MCF 10A (cell line): ENCODE measurements around the gene MRPS25. TPM values are rescaled to one million over a fixed set of nuclear protein-coding genes. Genes with fewer than 3 reads are reported as not detected.
A peak's percentile ranks its signal among the peaks of the same experiment; 100 is the strongest.

ENCODE experiments used
- BruUV-seq: library from RNA; stranded (reverse); fragments of 400-500 nt; replicated peaks from 2 replicates; lab custom pipeline; 2021; lab: Mats Ljungman, UMichigan
- CTCF ChIA-PET: fragments of 300-600 bp; sonication (Branson Sonifier 250); formaldehyde crosslinking; extraction: SDS; loops from one replicate; lab custom pipeline; 2021; ENCODE audit warnings: antibody characterized with exemption, inconsistent platforms; lab: Yijun Ruan, JAX
- POLR2A ChIA-PET: fragments of 300-600, 350-650 bp; sonication (Branson Sonifier 250); formaldehyde crosslinking; extraction: SDS; loops from one replicate; lab custom pipeline; 2020; ENCODE audit warnings: antibody characterized with exemption, inconsistent platforms; lab: Yijun Ruan, JAX
- DNase-seq: peaks from one replicate; pipeline ENCODE4 v3.0.0-alpha.2; 2018; ENCODE audit not compliant: unreplicated experiment
- H3K27ac Mint-ChIP-seq: one replicate; pipeline ENCODE4 v1.8.0; 2022; ENCODE audit warnings: mild to moderate bottlenecking, low read depth, mixed read lengths; ENCODE audit not compliant: unreplicated experiment
- H3K27me3 Mint-ChIP-seq: one replicate; pipeline ENCODE4 v1.8.0; 2022; ENCODE audit warnings: mixed read lengths; ENCODE audit not compliant: insufficient read depth, unreplicated experiment
- H3K36me3 Mint-ChIP-seq: one replicate; pipeline ENCODE4 v1.8.0; 2022; ENCODE audit warnings: mild to moderate bottlenecking, moderate library complexity, mixed read lengths; ENCODE audit not compliant: insufficient read depth, unreplicated experiment
- H3K4me1 Mint-ChIP-seq: one replicate; pipeline ENCODE4 v1.8.0; 2022; ENCODE audit warnings: mixed read lengths; ENCODE audit not compliant: insufficient read depth, unreplicated experiment
- H3K4me3 Mint-ChIP-seq: one replicate; pipeline ENCODE4 v1.8.0; 2022; ENCODE audit warnings: mild to moderate bottlenecking, moderate library complexity, mixed read lengths; ENCODE audit not compliant: unreplicated experiment
- H3K9me3 Mint-ChIP-seq: one replicate; pipeline ENCODE4 v1.8.0; 2022; ENCODE audit warnings: mixed read lengths; ENCODE audit not compliant: unreplicated experiment
- intact Hi-C: fragments of 100-400 bp; cut with micrococcal nuclease; formaldehyde crosslinking; loops from 2 replicates; pipeline ENCODE4 v1.14.1; 2022
- total RNA-seq: library from RNA; stranded (reverse); gene quantifications from 2 replicates; pipeline ENCODE4 v1.2.3, GENCODE V29; 2022
- TF ChIP-seq, protein P1 (sequence below): fragments of 200-600 bp; IDR thresholded peaks from one replicate; pipeline ENCODE4 v1.8.0; 2022; ENCODE audit warnings: antibody characterized with exemption, mild to moderate bottlenecking; ENCODE audit not compliant: unreplicated experiment

The MRPS25 gene
- total RNA-seq, 1 experiment from 2014 or later: 87.2 TPM

DNA sequence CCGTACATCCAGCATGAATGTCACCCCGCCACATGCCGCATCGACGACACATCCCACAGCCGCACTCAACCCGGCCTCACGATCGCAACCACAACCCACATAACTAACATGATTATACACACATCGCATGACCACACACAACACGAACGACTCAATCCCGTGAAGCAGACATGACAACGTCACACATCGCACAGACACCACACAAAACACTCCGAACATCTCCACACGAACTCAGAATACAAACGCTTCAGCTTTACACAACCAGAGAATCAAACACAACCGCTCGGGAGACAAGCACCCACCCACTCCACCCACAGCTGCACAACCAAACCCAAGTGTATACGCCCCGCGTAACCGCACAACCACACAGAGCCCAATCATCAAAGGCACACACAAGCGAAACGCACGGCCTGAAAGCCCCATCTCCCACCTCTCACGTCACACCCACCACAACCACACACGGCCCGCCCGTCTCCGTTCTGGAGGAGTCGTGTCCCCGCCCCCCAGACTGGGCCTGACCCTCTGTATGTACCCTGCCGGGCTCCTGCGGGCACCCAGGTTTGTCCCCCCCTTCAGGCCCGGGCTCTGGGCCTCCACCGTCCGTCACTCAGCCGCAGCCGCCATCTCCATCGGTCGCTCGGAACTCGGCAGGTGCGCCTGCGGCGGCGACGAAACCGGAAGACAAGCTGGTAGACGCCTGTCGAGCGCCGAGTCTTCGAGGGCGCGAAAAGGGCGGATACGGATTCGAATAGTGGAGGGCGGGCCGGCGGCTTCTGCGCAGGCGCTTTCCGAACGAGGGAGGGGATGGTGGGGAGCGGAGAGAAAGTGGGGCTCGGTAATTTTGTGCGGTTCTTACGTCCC lies 33.6 kb upstream of the MRPS25 start, which contains the start of gene RBSN:
Gene RBSN, minus strand, starts transcription at position 646 of the 861 bp plus-strand sequence. CDS start 3,028 bp downstream, outside the sequence.
- peak within 1 kb of the TSS; percentile 84 for H3K4me3 Mint-ChIP-seq
- ChIA-PET CTCF (interaction anchor here (0.6 to 1.8 kb wide), 6 partner anchors 9 to 459 kb away, joined by 3 to 11 read pairs (median 3); partner anchors contain the start of gene CAPN7), POLR2A (interaction anchor here (0.6 to 4.2 kb wide), 25 partner anchors 9 to 967 kb away, joined by 3 to 49 read pairs (median 4); partner anchors contain the start of genes BTD, CAPN7, CCDC174 and HACL1)
- no TSS peak for BruUV-seq
- H3K9me3 Mint-ChIP-seq: no peaks in the 10 kb centered on the region
- H3K36me3 Mint-ChIP-seq: peaks cover 24% of the 10 kb centered on the region
- intact Hi-C loops: loop anchor here (2.0 kb wide), 1 partner anchor 34 kb away; the partner anchor contains the start of gene MRPS25
- peak within 1 kb of the TSS; percentile 82 for H3K27ac Mint-ChIP-seq
- peak; percentile 94 for DNase-seq
- peaks cover 30% of the 10 kb centered on the region for H3K4me1 Mint-ChIP-seq
- no peaks in the 10 kb centered on the region for H3K27me3 Mint-ChIP-seq
- TF ChIP-seq, protein P1, sequence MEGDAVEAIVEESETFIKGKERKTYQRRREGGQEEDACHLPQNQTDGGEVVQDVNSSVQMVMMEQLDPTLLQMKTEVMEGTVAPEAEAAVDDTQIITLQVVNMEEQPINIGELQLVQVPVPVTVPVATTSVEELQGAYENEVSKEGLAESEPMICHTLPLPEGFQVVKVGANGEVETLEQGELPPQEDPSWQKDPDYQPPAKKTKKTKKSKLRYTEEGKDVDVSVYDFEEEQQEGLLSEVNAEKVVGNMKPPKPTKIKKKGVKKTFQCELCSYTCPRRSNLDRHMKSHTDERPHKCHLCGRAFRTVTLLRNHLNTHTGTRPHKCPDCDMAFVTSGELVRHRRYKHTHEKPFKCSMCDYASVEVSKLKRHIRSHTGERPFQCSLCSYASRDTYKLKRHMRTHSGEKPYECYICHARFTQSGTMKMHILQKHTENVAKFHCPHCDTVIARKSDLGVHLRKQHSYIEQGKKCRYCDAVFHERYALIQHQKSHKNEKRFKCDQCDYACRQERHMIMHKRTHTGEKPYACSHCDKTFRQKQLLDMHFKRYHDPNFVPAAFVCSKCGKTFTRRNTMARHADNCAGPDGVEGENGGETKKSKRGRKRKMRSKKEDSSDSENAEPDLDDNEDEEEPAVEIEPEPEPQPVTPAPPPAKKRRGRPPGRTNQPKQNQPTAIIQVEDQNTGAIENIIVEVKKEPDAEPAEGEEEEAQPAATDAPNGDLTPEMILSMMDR: no peak

- TF ChIP-seq, protein P1: no peak
- Mint-ChIP-seq H3K4me1 (peaks cover 22% of the 10 kb centered on the region), H3K9me3 (no peaks in the 10 kb centered on the region), H3K36me3 (peaks cover 30% of the 10 kb centered on the region), H3K4me3 (peak overlapping the region; percentile 84), H3K27me3 (no peaks in the 10 kb centered on the region), H3K27ac (peak overlapping the region; percentile 82)
- ChIA-PET CTCF (interaction anchor here (0.7 to 1.5 kb wide), 4 partner anchors 10 to 175 kb away, joined by 3 to 5 read pairs (median 4); partner anchors contain the start of gene CAPN7), POLR2A (interaction anchor here (0.6 to 4.2 kb wide), 13 partner anchors 9 to 927 kb away, joined by 3 to 49 read pairs (median 6); partner anchors contain the start of genes BTD, CAPN7, CCDC174 and HACL1)
- no peak for DNase-seq
- intact Hi-C loops: loop anchor here (2.0 kb wide), 1 partner anchor 33 kb away; the partner anchor contains the start of gene MRPS25
- BruUV-seq: no TSS peak
Measured at GRCh38 chr3:15097891-15098290, 32.8 kb upstream of the MRPS25 start.

DNA sequence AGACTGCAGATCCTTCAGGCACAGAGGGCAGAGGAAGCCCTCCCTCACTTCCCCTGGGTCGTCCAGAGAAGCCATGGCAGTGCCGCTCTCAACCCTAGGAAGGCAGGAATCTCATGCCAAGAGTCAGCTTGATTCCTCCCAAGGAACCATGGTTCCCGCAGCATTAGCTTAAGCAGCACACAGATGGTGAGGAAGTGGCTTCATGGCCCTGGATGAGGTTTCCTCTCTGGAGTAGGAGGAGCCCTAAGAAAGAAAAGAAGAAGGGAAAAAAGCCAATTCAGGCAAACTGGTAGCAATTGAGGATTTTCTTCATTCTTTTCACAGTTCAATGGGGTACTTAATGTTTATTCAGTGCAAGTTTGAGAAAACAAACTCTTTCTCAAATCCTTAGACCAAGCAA lies 30.9 kb upstream of the MRPS25 start:
- POLR2A ChIA-PET: interaction anchor here (0.7 to 4.2 kb wide), 2 partner anchors 31 to 266 kb away, joined by 3 to 49 read pairs; partner anchors contain the start of gene MRPS25

More for the DNA sequence above, 30.9 kb upstream of the MRPS25 start:
- Mint-ChIP-seq H3K4me3 (no peak overlapping the region), H3K36me3 (peaks cover 33% of the 10 kb centered on the region), H3K9me3 (no peaks in the 10 kb centered on the region), H3K27me3 (no peaks in the 10 kb centered on the region), H3K27ac (no peak overlapping the region), H3K4me1 (peaks cover 6% of the 10 kb centered on the region)
- CTCF ChIA-PET: interaction anchor here (0.9 kb wide), 1 partner anchor 175 kb away, joined by 3 read pairs; no protein-coding TSS in a partner anchor
- TF ChIP-seq, protein P1: no peak
- TSS peak; percentile 10 for BruUV-seq
- DNase-seq: no peak
- intact Hi-C loops: no loop called here
